GM18870 (cell line): ENCODE measurements around the gene STIM1.
"Not testable (repeated sequence)": the region's sequence is repeated elsewhere in the genome, so short reads cannot be mapped to it uniquely, and the experiment has no call there.

Source experiments
- ATAC-seq: cut with Tn5 transposase; IDR thresholded peaks from one replicate; pipeline ENCODE4 v1.9.1; 2021; ENCODE audit warnings: moderate library complexity; ENCODE audit not compliant: unreplicated experiment

Gene STIM1

DNA sequence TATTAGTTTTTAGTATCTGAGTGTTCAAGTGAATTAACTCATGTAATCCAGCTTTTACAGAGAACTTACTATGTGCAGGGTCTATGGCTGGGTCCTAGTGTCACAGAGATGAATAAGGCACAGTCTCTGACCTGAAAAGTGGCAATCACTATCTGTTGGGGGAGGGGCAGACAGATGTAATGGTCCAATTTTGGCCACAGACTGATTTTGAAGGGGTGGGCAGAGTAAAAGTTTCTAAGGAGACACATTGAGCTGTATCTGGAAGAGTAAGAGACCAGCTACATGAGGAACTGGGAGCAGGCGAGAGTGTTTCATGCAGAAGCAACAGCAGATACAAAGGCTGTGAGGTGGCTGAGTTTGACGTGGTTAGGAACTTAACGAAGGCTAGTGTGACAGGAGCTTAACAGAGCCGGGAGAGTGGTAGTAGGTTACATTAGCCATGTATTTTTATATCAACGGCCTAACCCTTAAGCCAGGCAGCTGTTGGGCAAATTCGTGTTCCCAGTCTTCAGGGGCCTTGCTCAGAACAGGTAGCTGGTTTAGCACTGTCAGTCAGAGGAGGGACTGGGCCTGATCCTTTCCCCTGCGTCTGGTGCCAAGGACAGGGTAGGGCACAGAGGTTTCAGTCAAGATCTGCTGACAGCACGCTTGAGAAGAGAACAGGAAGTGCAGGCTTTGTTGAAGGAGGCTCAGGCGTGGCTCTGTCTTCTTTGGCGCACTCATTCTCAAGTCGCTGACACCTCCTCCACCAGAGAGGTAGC is 1.4 kb upstream of the STIM1 start:
- peak; percentile 16 for ATAC-seq

DNA sequence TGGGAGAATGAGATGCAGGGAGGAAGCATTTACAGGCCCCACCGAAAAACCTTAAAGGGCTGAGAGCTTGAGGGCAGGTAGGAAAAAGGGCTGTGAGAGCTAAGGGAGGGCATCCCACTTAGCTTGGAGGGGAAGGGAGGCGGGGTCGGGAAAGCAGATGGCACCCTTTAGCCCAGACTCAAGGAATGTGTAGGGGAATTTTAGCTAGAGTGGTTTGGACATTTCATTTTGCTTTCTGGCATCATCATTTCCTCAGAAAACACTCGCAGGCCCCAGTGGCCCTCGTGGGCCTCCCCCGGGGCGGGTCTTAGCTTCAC is 846 bp upstream of the STIM1 start:
- no peak for ATAC-seq

GRCh38 chr11:3855808-3856491 is 486 bp downstream of the STIM1 start:
- no peak for ATAC-seq

GRCh38 chr11:3856856-3857553 is 1.5 kb downstream of the STIM1 start:
- no peak for ATAC-seq

DNA sequence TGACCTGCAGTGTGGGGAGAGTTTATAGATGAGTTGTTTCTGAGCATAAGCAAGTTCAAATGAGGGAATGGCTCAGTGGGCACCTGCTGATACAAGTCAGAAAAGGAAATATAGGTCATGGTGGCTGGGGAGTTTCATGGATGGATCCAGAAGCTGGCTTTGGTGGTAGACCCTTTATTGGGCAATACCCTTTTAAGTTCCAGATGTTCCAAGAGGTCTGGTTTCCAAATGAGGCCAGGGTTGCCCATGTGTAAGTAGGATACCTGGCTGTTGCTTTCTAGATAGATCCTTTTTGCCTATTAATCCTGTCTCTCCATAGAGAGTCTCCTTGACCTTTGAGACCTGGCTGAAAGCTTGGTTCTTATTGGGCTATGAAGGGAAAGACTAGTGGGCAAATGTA is 2.2 kb downstream of the STIM1 start:
- ATAC-seq = no peak

DNA sequence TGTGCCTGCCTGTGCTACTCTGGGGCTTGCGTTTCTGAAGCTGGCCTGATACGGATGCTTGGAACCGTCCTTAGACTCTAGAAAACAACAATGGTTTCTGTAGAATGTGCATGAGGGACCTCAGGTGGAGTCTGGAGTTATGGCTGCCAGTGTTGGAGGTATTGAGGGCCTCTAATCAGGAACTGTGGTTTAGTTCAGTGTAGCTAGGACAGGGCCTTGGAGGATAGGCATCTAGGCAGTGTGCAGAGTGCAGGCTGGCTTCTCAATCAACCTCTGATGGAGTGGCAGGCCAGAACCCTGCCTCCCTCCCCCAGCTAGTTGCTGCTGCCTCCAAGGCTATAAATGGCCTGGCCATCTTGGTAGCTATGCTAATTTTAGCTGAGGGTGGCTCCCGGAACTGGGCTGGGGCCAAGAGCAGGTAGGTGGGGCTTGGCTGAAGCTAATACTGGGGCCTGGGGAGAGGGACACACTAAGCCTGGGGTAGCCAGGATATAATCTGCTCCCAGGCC is 4.0 kb downstream of the STIM1 start:
- ATAC-seq = peak; percentile 28

- ATAC-seq = no peak
Observed at GRCh38 chr11:3860375-3860774, 4.9 kb downstream of the STIM1 start.

DNA sequence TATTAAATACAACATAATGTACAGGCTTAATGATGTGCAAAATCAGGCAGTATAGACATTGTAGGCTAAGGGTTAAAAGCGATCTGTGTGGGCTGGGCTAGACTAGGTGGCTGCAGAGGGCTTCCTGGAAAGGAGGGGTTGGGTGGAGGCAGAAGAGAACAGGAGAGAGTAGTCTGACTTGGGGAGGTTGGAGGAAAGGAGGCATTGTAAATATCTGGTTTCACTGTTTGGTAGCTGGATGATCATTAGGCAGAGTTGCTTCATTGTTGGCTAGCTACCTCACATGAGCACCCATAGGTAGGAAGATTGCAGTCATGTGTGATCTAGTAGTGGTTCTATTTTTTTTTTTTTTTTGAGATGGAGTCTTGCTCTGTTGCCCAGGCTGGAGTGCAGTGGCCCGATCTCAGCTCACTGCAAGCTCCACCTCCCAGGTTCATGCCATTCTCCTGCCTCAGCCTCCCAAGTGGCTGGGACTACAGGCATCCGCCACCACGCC is 5.5 kb downstream of the STIM1 start:
- ATAC-seq = not testable (repeated sequence)

DNA sequence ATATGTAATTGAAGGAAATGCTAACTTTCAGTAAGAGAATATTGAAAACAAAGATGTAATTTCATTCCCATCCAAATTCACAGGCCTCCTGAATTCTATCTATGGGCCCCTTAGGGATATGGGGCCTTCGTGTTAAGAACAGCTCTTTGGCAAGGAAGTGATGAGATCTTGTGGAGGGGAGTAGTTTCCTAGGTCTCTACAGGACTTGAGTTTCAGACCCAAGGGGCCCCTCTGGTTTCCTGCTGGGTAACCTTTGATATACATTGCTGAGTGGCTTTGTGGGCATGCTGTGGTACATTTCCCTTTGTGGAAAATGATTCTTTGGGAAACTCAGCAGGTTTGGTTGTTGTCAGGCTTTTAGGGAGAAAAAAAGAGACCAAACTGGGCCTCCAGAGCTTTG is 6.2 kb downstream of the STIM1 start:
- no peak for ATAC-seq

DNA sequence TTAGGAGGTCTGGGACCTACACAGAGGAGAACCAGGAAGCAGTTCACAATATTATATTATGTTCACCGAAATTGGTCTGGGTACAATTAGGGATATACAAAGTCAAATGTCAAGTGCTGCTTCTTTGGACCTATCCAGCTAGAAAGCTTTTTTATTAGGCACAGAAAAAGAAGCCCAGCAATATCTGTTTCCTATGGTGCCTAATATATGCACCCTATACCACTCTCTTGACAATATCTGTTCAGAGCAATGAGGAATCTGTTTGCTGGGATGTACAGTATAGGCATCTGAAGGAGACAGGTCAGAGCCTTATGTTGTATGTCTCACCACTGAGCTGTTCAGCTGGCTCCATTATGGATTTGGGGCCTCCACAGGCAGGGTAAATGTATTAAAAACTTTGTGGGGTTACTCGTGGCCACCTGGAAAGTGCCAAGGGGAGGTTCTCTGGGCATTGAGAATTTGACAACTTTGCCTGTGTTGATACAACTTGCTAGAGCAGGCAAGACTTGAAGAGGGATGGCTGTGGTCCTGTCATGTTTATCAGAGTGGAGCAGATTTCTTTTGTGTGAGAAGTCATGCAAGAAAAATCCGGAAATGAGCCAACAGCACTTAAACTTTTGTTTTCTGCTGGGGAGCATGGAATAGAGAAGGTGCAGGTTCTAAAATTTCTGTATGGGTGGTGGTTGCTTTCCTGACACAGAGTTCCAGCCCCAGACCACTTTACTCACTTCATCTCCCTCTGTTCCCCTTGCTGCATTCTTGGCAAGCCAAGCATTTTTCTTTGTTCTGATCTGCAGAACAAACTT is 10.1 kb downstream of the STIM1 start:
- ATAC-seq = no peak

- no peak for ATAC-seq
Observed at GRCh38 chr11:3866206-3866605, 10.7 kb downstream of the STIM1 start.

- no peak for ATAC-seq
Observed at GRCh38 chr11:3866836-3867208, 11.4 kb downstream of the STIM1 start.

- ATAC-seq = peak; percentile 41
Observed at GRCh38 chr11:3867209-3868091, 12.0 kb downstream of the STIM1 start.

DNA sequence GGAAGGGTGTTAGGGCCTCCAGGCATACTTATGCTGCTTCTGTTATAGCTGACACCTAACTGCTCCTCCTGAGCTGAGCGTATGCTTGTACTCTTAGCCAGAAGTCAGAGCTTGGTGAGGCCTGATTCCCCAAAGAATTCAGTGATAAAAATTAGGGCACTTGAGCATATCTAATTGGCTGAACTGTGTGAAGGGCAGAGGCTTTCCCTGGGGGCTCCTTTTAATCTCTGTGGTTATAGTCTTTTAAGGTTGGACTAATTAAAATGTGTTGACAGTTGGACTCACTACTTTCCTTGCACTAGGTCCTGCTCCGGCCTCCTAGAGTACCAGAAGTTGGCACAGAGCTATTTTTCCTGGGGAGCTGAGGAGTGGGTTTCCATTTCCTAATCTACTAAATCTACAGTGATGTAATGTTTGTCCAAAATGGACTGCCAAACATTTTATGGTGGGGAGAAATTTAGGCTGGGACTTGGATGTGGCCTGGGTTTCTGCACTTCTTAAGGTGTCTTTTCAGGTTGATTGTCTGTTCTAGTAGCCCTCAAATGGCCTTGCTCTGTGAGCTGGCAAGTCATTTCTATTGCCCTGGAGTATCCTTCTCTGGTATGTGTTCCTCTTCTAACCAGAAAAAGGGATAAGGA is 18.4 kb downstream of the STIM1 start:
- no peak for ATAC-seq

DNA sequence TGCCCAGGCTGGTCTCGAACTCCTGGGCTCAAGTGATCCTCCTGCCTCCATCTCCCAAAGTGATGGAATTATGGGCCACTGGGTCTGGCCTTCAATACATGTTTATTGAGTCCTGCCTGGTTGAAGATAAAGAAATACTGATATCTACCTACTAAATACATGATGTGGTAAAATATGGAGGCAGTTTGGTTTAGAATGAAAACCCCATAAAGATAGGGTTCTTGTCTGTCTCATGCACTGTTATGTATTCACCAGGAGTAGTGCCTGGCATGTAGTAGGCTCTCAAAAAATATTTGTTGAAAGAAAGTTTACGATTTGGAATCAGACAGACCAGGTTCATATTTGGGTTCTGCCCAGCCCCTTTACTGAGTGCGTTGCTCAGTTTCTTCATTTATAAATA is 21.1 kb downstream of the STIM1 start:
- no peak for ATAC-seq

DNA sequence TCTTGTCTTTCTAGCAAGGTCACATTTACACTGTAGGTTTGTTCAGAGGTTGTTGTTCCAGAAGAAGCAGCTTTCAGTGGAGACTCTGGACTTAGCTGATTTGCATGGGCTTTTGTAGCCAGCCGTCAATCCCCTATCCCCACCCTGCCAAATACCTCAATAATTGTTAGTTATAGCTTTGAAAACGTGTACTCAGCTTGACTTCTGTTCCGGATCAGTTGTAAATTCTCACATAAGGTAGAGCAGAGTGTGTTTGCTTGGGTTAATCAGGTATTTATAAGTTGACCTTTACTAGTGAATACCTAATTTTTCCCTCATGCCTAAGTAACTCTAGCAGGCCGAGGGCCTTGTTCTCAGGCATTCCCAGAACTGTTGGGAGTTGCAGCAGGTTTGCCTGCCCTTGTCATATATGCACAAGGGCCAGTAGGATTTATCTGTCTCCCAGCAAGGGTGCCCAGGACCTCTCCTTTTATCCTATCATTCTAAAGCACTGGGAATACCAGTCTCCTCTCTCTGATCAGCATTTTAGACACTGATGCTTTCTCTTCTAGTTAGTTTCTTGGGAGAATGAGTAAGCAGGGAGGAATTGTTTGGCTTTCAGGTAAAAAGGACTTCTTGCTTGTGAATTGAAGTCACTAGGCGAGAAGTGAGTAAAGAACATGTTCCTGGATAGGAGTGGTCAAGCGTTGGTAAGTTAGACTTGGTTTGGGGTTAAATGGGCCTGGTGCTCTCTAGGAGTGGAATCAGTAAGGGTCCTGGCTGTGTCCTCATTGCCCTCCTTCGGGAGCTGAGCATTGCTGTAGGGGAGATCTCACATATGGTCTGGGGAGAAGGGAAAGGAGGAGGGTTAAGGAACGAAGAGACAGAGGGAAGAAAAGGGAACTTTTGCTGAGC is 22.1 kb downstream of the STIM1 start:
- ATAC-seq = no peak

DNA sequence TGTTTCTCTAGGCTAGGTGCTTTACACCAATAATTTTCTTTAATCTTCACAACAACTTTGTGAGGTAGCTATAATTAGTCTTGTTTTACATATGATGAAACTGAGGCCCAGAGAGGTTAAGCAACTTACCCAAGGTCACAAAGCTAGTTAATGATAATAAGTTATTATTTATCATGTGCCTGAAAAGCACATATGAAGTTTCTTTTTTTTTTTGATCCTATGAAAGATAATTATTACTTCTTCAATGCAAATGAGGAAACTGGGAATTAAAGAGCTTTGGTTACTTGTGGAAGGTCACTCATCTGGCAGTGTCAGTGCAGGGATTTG is 22.8 kb downstream of the STIM1 start:
- ATAC-seq = no peak

DNA sequence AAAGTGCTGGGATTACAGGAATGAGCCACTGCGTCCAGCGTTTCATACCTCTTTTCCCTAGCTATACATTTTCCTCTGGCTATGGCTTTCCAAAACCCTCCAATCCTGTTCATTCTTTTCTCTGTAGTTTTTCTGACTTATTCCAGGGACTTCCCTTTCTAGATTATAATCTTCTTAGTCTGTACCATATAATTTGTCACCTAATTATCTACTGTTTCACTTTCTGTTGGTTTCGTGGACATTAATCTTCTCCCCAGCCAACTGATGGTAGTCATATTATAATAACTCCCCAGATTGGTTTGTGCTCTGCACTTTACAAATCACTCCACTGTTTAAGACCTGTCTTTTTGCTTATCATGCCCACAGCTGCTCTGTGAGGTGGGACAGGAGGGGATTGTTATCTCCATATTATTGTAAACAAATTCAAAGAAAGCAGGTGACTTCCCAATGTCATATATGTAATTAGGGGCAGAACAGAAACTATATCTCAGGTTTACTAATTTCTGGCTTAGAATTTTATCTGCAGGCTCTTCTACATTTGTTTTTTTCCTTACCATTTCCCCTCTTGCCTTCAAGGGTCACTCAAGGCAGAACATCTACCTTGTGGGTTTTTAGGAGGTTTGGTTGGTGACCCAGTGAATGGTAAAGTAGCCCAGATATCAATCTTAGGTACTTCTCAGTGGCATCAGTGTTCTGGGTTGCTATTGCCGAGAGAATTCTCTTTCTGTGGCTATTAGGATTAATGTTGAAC is 23.9 kb downstream of the STIM1 start:
- peak; percentile 35 for ATAC-seq
